IMR-90 (cell line): Measurements from ENCODE around the gene SESN1. TPM values are rescaled to one million over a fixed set of nuclear protein-coding genes. Genes with fewer than 3 reads are reported as not detected.
"Not testable (repeated sequence)": the region's sequence is repeated elsewhere in the genome, so short reads cannot be mapped to it uniquely, and the experiment has no call there.

ENCODE experiments used
- ATAC-seq: fragments of 200-7000 bp; cut with Tn5 transposase; 2 replicates; pipeline ENCODE4 v1.9.1; 2020; ENCODE audit warnings: low read depth, mild to moderate bottlenecking, moderate library complexity
- BruUV-seq: library from RNA; stranded (reverse); fragments of 400-500 nt; replicated peaks from 2 replicates; lab custom pipeline; 2021; lab: Mats Ljungman, UMichigan
- CTCF ChIA-PET: fragments of 300-600 bp; formaldehyde crosslinking; extraction: SDS; loops from one replicate; lab custom pipeline; 2021; ENCODE audit warnings: antibody characterized with exemption; lab: Yijun Ruan, JAX
- POLR2A ChIA-PET: fragments of 300-600 bp; sonication (Branson Sonifier 250); formaldehyde crosslinking; loops from one replicate; lab custom pipeline; 2022; ENCODE audit warnings: antibody characterized with exemption; ENCODE audit not compliant: unreplicated experiment; lab: Charles Lee
- DNase-seq: peaks from one replicate; pipeline ENCODE4 v3.0.0; 2013
- H2AFZ ChIP-seq: replicated peaks from 2 replicates; pipeline ENCODE3; 2013; ENCODE audit warnings: low read length, mild to moderate bottlenecking; ENCODE audit not compliant: poor library complexity
- H2AK5ac ChIP-seq: 2 replicates; pipeline ENCODE4 v1.6.1; 2013; ENCODE audit warnings: low read depth, low read length, inconsistent platforms
- H2AK9ac ChIP-seq: replicated peaks from 2 replicates; pipeline ENCODE3; 2013; ENCODE audit warnings: mild to moderate bottlenecking, low read depth, low read length, moderate library complexity; ENCODE audit not compliant: poor library complexity
- H2BK120ac ChIP-seq: 2 replicates; pipeline ENCODE4 v1.6.1; 2013; ENCODE audit warnings: low read depth, low read length, inconsistent platforms
- H2BK15ac ChIP-seq: 3 replicates; pipeline ENCODE4 v1.6.1; 2013; ENCODE audit warnings: low read depth, low read length, inconsistent platforms
- H2BK20ac ChIP-seq: 2 replicates; pipeline ENCODE4 v1.6.1; 2013; ENCODE audit warnings: low read depth, mild to moderate bottlenecking, inconsistent platforms, low read length, moderate library complexity
- H2BK5ac ChIP-seq: 2 replicates; pipeline ENCODE4 v1.6.1; 2013; ENCODE audit warnings: mild to moderate bottlenecking, low read depth, low read length, inconsistent platforms; ENCODE audit not compliant: poor library complexity, severe bottlenecking
- H3K14ac ChIP-seq: replicated peaks from 2 replicates; pipeline ENCODE4 v1.6.1; 2013; ENCODE audit warnings: low read depth, low read length, inconsistent platforms
- H3K18ac ChIP-seq: 2 replicates; pipeline ENCODE4 v1.6.1; 2013; ENCODE audit warnings: low read depth, low read length, control low read depth
- H3K23ac ChIP-seq: 2 replicates; pipeline ENCODE4 v1.6.1; 2013; ENCODE audit warnings: low read depth, low read length, inconsistent platforms
- H3K27ac ChIP-seq: 2 replicates; pipeline ENCODE4 v1.5.1; 2013; ENCODE audit warnings: mild to moderate bottlenecking, control low read depth, low read length; ENCODE audit not compliant: insufficient read depth
- H3K27me3 ChIP-seq: 2 replicates; pipeline ENCODE4 v1.6.1; 2013; ENCODE audit warnings: low read length; ENCODE audit not compliant: control insufficient read depth, insufficient read depth
- H3K36me3 ChIP-seq: 2 replicates; pipeline ENCODE4 v1.6.1; 2013; ENCODE audit warnings: low read length, mixed read lengths; ENCODE audit not compliant: control insufficient read depth, insufficient read depth
- H3K4ac ChIP-seq: 2 replicates; pipeline ENCODE4 v1.6.1; 2013; ENCODE audit warnings: low read depth, low read length, inconsistent platforms
- H3K4me1 ChIP-seq: 2 replicates; pipeline ENCODE4 v1.6.1; 2013; ENCODE audit warnings: low read length, mixed read lengths; ENCODE audit not compliant: control insufficient read depth, insufficient read depth
- H3K4me2 ChIP-seq: 2 replicates; pipeline ENCODE4 v1.6.1; 2013; ENCODE audit warnings: low read depth, mild to moderate bottlenecking, control low read depth, low read length, moderate library complexity
- H3K4me3 ChIP-seq: 2 replicates; pipeline ENCODE4 v1.5.1; 2013; ENCODE audit warnings: low read depth, mild to moderate bottlenecking, control low read depth, low read length, moderate library complexity; ENCODE audit not compliant: insufficient read depth
- H3K56ac ChIP-seq: 2 replicates; pipeline ENCODE4 v1.6.1; 2013; ENCODE audit warnings: low read length, inconsistent platforms; ENCODE audit not compliant: insufficient read depth; ENCODE audit errors: extremely low read depth
- H3K79me1 ChIP-seq, 2 experiments: 2 replicates each; pipeline ENCODE4 v1.6.1; 2013; ENCODE audit warnings: low read length in 2 of 2, inconsistent platforms in 1 of 2, low read depth in 1 of 2
- H3K9ac ChIP-seq: 2 replicates; pipeline ENCODE4 v1.6.1; 2013; ENCODE audit warnings: low read depth, low read length, control low read depth
- H3K9me1 ChIP-seq: 2 replicates; pipeline ENCODE4 v1.6.1; 2013; ENCODE audit warnings: low read length, inconsistent platforms; ENCODE audit not compliant: insufficient read depth
- H3K9me3 ChIP-seq: 2 replicates; pipeline ENCODE4 v1.6.1; 2013; ENCODE audit warnings: low read length; ENCODE audit not compliant: control insufficient read depth, insufficient read depth
- H4K20me1 ChIP-seq: 2 replicates; pipeline ENCODE4 v1.6.1; 2013; ENCODE audit warnings: low read length, inconsistent platforms; ENCODE audit not compliant: insufficient read depth
- H4K5ac ChIP-seq: 2 replicates; pipeline ENCODE4 v1.6.1; 2013; ENCODE audit warnings: mild to moderate bottlenecking, low read depth, low read length, control low read depth
- H4K8ac ChIP-seq, 2 experiments: 2 replicates each; pipeline ENCODE4 v1.6.1; 2013; ENCODE audit warnings: low read depth in 2 of 2, low read length in 2 of 2, control low read depth in 1 of 2, inconsistent platforms in 1 of 2
- H4K91ac ChIP-seq: 2 replicates; pipeline ENCODE4 v1.6.1; 2013; ENCODE audit warnings: low read depth, low read length, inconsistent platforms; ENCODE audit not compliant: insufficient read depth
- WGBS, 2 experiments: methylation state at CpG; one replicate each; pipeline versions ENCODE4 v1.1.5 to v1.1.7; 2013; ENCODE audit warnings: missing lambda C conversion rate in 2 of 2; ENCODE audit not compliant: insufficient read length in 1 of 2; ENCODE audit errors: extremely low coverage in 2 of 2; 5-methylcytosine and 5-hydroxymethylcytosine counted together
- dilution Hi-C: fragments of 300-500 bp; cut with HindIII; formaldehyde crosslinking; loops from one replicate; pipeline ENCODE4 v1.14.3; 2018; ENCODE audit warnings: low sequenced_read_pairs; ENCODE audit not compliant: unreplicated experiment
- in situ Hi-C: fragments of 300-500 bp; cut with MboI; formaldehyde crosslinking; loops from 3 replicates; pipeline ENCODE4 v1.14.3; 2019; ENCODE audit warnings: low sequenced_read_pairs, inconsistent platforms, mixed read lengths
- intact Hi-C: fragments of 100-400 bp; cut with micrococcal nuclease; formaldehyde crosslinking; loops from 2 replicates; pipeline ENCODE4 v1.10.0; 2022
- polyA plus RNA-seq, 3 experiments: library from polyadenylated mRNA; depleted of rRNA; stranded (reverse); fragments of >200 nt; gene quantifications; 2 replicates each; pipeline ENCODE4 v1.2.3, GENCODE V29; 2012; ENCODE audit warnings: low replicate concordance in 1 of 3
- total RNA-seq: library from RNA; depleted of rRNA; stranded (reverse); fragments of >200 nt; gene quantifications from 2 replicates; pipeline ENCODE4 v1.2.3, GENCODE V29; 2012

SESN1 gene
- total and polyA plus RNA-seq, 2 of the 4 experiments (the other 2 are of a cell fraction) = 9.7 to 16.7 TPM

GRCh38 chr6:109136039-109136438 is 41.4 kb upstream of the SESN1 start:
- H2AK5ac ChIP-seq, H3K14ac ChIP-seq, dilution Hi-C loops, H3K9me1 ChIP-seq, POLR2A ChIA-PET, H3K27ac ChIP-seq, BruUV-seq, H2BK120ac ChIP-seq, H3K36me3 ChIP-seq, H2BK15ac ChIP-seq, H2BK20ac ChIP-seq, H4K20me1 ChIP-seq, H2BK5ac ChIP-seq, CTCF ChIA-PET, H3K56ac ChIP-seq, H4K91ac ChIP-seq, H3K27me3 ChIP-seq, H2AK9ac ChIP-seq, ATAC-seq, intact Hi-C loops, H3K4ac ChIP-seq, H3K9me3 ChIP-seq, H3K4me2 ChIP-seq, H3K23ac ChIP-seq, H3K79me1 ChIP-seq, H4K5ac ChIP-seq, H3K18ac ChIP-seq, H3K4me3 ChIP-seq, H3K4me1 ChIP-seq, DNase-seq, H2AFZ ChIP-seq, H4K8ac ChIP-seq, H3K9ac ChIP-seq, in situ Hi-C loops: not testable (repeated sequence)
- no CpG with 5 or more reads among the region's 6 CpGs for WGBS, 2 experiments

GRCh38 chr6:109135600-109135999 is 41.0 kb upstream of the SESN1 start:
- H3K27ac ChIP-seq, in situ Hi-C loops: not testable (repeated sequence)
- no CpG with 5 or more reads among the region's 1 CpG for WGBS, 2 experiments

More at GRCh38 chr6:109135600-109135999, 41.0 kb upstream of the SESN1 start:
- H2BK120ac ChIP-seq, dilution Hi-C loops, intact Hi-C loops, H3K4me3 ChIP-seq, H3K27me3 ChIP-seq, H4K5ac ChIP-seq, H4K20me1 ChIP-seq, H3K9me1 ChIP-seq, H2BK15ac ChIP-seq, BruUV-seq, H3K14ac ChIP-seq, H2BK5ac ChIP-seq, H4K8ac ChIP-seq, H3K18ac ChIP-seq, H3K9me3 ChIP-seq, H2AK5ac ChIP-seq, H3K4me1 ChIP-seq, H2AK9ac ChIP-seq, H3K23ac ChIP-seq, ATAC-seq, H3K36me3 ChIP-seq, H2BK20ac ChIP-seq, POLR2A ChIA-PET, H2AFZ ChIP-seq, DNase-seq, H3K4ac ChIP-seq, CTCF ChIA-PET, H4K91ac ChIP-seq, H3K56ac ChIP-seq, H3K9ac ChIP-seq, H3K4me2 ChIP-seq, H3K79me1 ChIP-seq: not testable (repeated sequence)
